NAMALWA (cell line): ENCODE results near the gene ALPL.
A peak's percentile ranks its signal among the peaks of the same experiment; 100 is the strongest.

Experiments used
- DNase-seq: peaks from one replicate; pipeline ENCODE4 v3.0.0-alpha.2; 2015; ENCODE audit warnings: low spot score

ALPL gene

GRCh38 chr1:21530368-21531016 lies 21.3 kb downstream of the ALPL start:
- DNase-seq = no peak

- no peak for DNase-seq
These were observed 22.0 kb downstream of the ALPL start for GRCh38 chr1:21531241-21531640.

GRCh38 chr1:21532496-21532895 lies 23.3 kb downstream of the ALPL start:
- DNase-seq = no peak

GRCh38 chr1:21532992-21533534 lies 23.8 kb downstream of the ALPL start:
- no peak for DNase-seq

GRCh38 chr1:21534146-21534545 lies 24.9 kb downstream of the ALPL start:
- DNase-seq = no peak

GRCh38 chr1:21534674-21535378 lies 25.6 kb downstream of the ALPL start:
- peak; percentile 73 for DNase-seq

GRCh38 chr1:21536218-21536617 lies 27.0 kb downstream of the ALPL start:
- DNase-seq = no peak

- DNase-seq = no peak
These were observed 28.3 kb downstream of the ALPL start for GRCh38 chr1:21537511-21537931.

- no peak for DNase-seq
These were observed 28.9 kb downstream of the ALPL start for GRCh38 chr1:21537932-21538630.

GRCh38 chr1:21539933-21540332 lies 30.7 kb downstream of the ALPL start:
- peak; percentile 18 for DNase-seq

- DNase-seq = no peak
These were observed 32.1 kb downstream of the ALPL start for GRCh38 chr1:21541329-21541728.

GRCh38 chr1:21541835-21542234 lies 32.6 kb downstream of the ALPL start:
- no peak for DNase-seq

- no peak for DNase-seq
These were observed 34.4 kb downstream of the ALPL start for GRCh38 chr1:21543598-21543997.

- no peak for DNase-seq
These were observed 34.9 kb downstream of the ALPL start for GRCh38 chr1:21544095-21544494.

- no peak for DNase-seq
These were observed 37.1 kb downstream of the ALPL start for GRCh38 chr1:21546122-21546825.

GRCh38 chr1:21547876-21548275 lies 38.7 kb downstream of the ALPL start:
- DNase-seq = no peak

- no peak for DNase-seq
These were observed 40.9 kb downstream of the ALPL start for GRCh38 chr1:21550097-21550496.

- no peak for DNase-seq
These were observed 41.7 kb downstream of the ALPL start for GRCh38 chr1:21550866-21551475.

- DNase-seq = no peak
These were observed 43.5 kb downstream of the ALPL start for GRCh38 chr1:21552715-21553114.

GRCh38 chr1:21553116-21553926 lies 44.1 kb downstream of the ALPL start:
- no peak for DNase-seq
